PC-3 (cell line): ENCODE results near the gene SH3RF3. TPM values are rescaled to one million over a fixed set of nuclear protein-coding genes. Genes with fewer than 3 reads are reported as not detected.
A peak's percentile ranks its signal among the peaks of the same experiment; 100 is the strongest.

ENCODE experiments used
- ATAC-seq: fragments of 200-7000 bp; cut with Tn5 transposase; 2 replicates; pipeline ENCODE4 v1.9.1; 2020; ENCODE audit warnings: mild to moderate bottlenecking, moderate library complexity
- BruUV-seq: library from RNA; stranded (reverse); fragments of 400-500 nt; replicated peaks from 2 replicates; lab custom pipeline; 2021; lab: Mats Ljungman, UMichigan
- CTCF ChIA-PET: fragments of 300-600 bp; sonication (Branson Sonifier 250); formaldehyde crosslinking; loops from one replicate; lab custom pipeline; 2022; ENCODE audit warnings: antibody characterized with exemption; lab: Charles Lee
- POLR2A ChIA-PET: fragments of 300-600 bp; sonication (Branson Sonifier 250); formaldehyde crosslinking; loops from one replicate; lab custom pipeline; 2022; ENCODE audit warnings: antibody characterized with exemption; ENCODE audit not compliant: unreplicated experiment; lab: Charles Lee
- DNase-seq: peaks from one replicate; pipeline ENCODE4 v3.0.0-alpha.2; 2015
- H2AFZ ChIP-seq: fragments of 300-600 bp; sonication (generic); 2 replicates; pipeline ENCODE4 v1.6.0; 2016; ENCODE audit warnings: antibody characterized with exemption, low read length
- H3F3A ChIP-seq: fragments of 300-600 bp; sonication (generic); one replicate; pipeline ENCODE4 v1.6.0; 2017; ENCODE audit warnings: antibody characterized with exemption, low read length, control low read depth, mild to moderate bottlenecking; ENCODE audit not compliant: unreplicated experiment
- H3K27ac ChIP-seq: fragments of 300-600 bp; sonication (generic); 2 replicates; pipeline ENCODE4 v1.5.1; 2016; ENCODE audit warnings: mild to moderate bottlenecking, low read length
- H3K27me3 ChIP-seq: fragments of 300-600 bp; sonication (generic); 2 replicates; pipeline ENCODE4 v1.6.1; 2016; ENCODE audit warnings: low read length, mixed read lengths
- H3K36me3 ChIP-seq: fragments of 300-600 bp; sonication (generic); 2 replicates; pipeline ENCODE4 v1.6.1; 2016; ENCODE audit warnings: low read depth, mixed run types, low read length, mixed read lengths
- H3K4me1 ChIP-seq: fragments of 300-600 bp; sonication (generic); 2 replicates; pipeline ENCODE4 v1.5.1; 2016; ENCODE audit warnings: low read length; ENCODE audit not compliant: insufficient read depth
- H3K4me2 ChIP-seq: fragments of 300-600 bp; sonication (generic); 2 replicates; pipeline ENCODE4 v1.6.0; 2016; ENCODE audit warnings: low read length
- H3K4me3 ChIP-seq: fragments of 300-600 bp; sonication (generic); 2 replicates; pipeline ENCODE4 v1.5.1; 2016; ENCODE audit warnings: mild to moderate bottlenecking, low read length, mixed read lengths
- H3K79me2 ChIP-seq: fragments of 300-600 bp; sonication (generic); 2 replicates; pipeline ENCODE4 v1.6.1; 2017; ENCODE audit warnings: low read length, mixed read lengths
- H3K9ac ChIP-seq: fragments of 300-600 bp; sonication (generic); 2 replicates; pipeline ENCODE4 v1.6.0; 2016; ENCODE audit warnings: mild to moderate bottlenecking, low read length
- H3K9me2 ChIP-seq: fragments of 300-600 bp; sonication (generic); replicated peaks from 2 replicates; pipeline ENCODE4 v1.6.1; 2016; ENCODE audit warnings: mixed run types, low read length, mixed read lengths
- H3K9me3 ChIP-seq: fragments of 300-600 bp; sonication (generic); 2 replicates; pipeline ENCODE4 v1.6.1; 2016; ENCODE audit warnings: low read length, mixed read lengths
- H4K20me1 ChIP-seq: fragments of 300-600 bp; sonication (generic); 2 replicates; pipeline ENCODE4 v1.6.1; 2016; ENCODE audit warnings: low read length, mixed read lengths
- CTCF ChIP-seq: fragments of 300-600 bp; sonication (generic); conservative IDR thresholded peaks from 2 replicates; pipeline ENCODE4 v1.5.1; 2017; ENCODE audit warnings: antibody characterized with exemption, low read depth, mild to moderate bottlenecking, low read length
- EZH2 ChIP-seq: fragments of 300-600 bp; sonication (generic); IDR thresholded peaks from one replicate; pipeline ENCODE4 v1.6.1; 2017; ENCODE audit warnings: antibody characterized with exemption, mild to moderate bottlenecking, low read length; ENCODE audit not compliant: unreplicated experiment
- EZH2phosphoT487 ChIP-seq: fragments of 300-600 bp; sonication (generic); IDR thresholded peaks from 2 replicates; pipeline ENCODE4 v1.6.1; 2018; ENCODE audit warnings: mild to moderate bottlenecking, antibody characterized with exemption, low read length, borderline replicate concordance
- intact Hi-C: fragments of 100-400 bp; cut with micrococcal nuclease; formaldehyde crosslinking; loops from 2 replicates; pipeline ENCODE4 v1.9.0; 2023
- total RNA-seq: library from RNA; depleted of rRNA; stranded (reverse); fragments of >200 nt; gene quantifications from 2 replicates; pipeline ENCODE4 v1.2.3, GENCODE V29; 2014

SH3RF3 gene
- total RNA-seq, 1 experiment from 2014 or later = 11.7 TPM

GRCh38 chr2:109129921-109130722, 1.1 kb downstream of the SH3RF3 start:
- H3K4me3 ChIP-seq = peak overlapping the region; percentile 91
- ATAC-seq = no peak

GRCh38 chr2:109130723-109130995, 1.7 kb downstream of the SH3RF3 start:
- H3K36me3 ChIP-seq = no peaks in the 10 kb centered on the region
- H3F3A ChIP-seq = peaks cover 6% of the 10 kb centered on the region
- peak overlapping the region; percentile 39; the same call in 1 of the 2 replicates for H3K9ac ChIP-seq
- DNase-seq = no peak
- no peaks in the 10 kb centered on the region for H3K9me2 ChIP-seq
- BruUV-seq = TSS peak; percentile 23
- peaks cover 35% of the 10 kb centered on the region for H3K4me1 ChIP-seq
- intact Hi-C loops = loop anchor here (2.0 to 10.0 kb wide), 2 partner anchors 40 to 114 kb away; no protein-coding TSS in a partner anchor
- no peak for ATAC-seq
- TF ChIP-seq EZH2phosphoT487 = no peak
- no peak for TF ChIP-seq EZH2
- no peak for TF ChIP-seq CTCF
- H3K79me2 ChIP-seq = peaks cover 74% of the 10 kb centered on the region
- ChIA-PET CTCF (no interaction called here), POLR2A (no interaction called here)
- H3K4me3 ChIP-seq = peak overlapping the region; percentile 91
- H4K20me1 ChIP-seq = peaks cover 38% of the 10 kb centered on the region
- H3K9me3 ChIP-seq = no peaks in the 10 kb centered on the region
- H3K4me2 ChIP-seq = peak overlapping the region; percentile 95
- H3K27me3 ChIP-seq = no peaks in the 10 kb centered on the region
- H3K27ac ChIP-seq = no peak overlapping the region
- H2AFZ ChIP-seq = no peak overlapping the region

More at GRCh38 chr2:109129921-109130722, 1.1 kb downstream of the SH3RF3 start:
- Histone ChIP-seq H3K27ac (no peak overlapping the region), H3K79me2 (peaks cover 69% of the 10 kb centered on the region), H2AFZ (peak overlapping the region; percentile 16; the same call in 1 of the 2 replicates), H3K4me2 (peak overlapping the region; percentile 95), H3K4me1 (peaks cover 38% of the 10 kb centered on the region), H4K20me1 (peaks cover 38% of the 10 kb centered on the region), H3K36me3 (no peaks in the 10 kb centered on the region), H3K27me3 (no peaks in the 10 kb centered on the region), H3K9me2 (no peaks in the 10 kb centered on the region), H3K9ac (peak overlapping the region; percentile 39), H3K9me3 (no peaks in the 10 kb centered on the region), H3F3A (peaks cover 8% of the 10 kb centered on the region)
- BruUV-seq = no TSS peak
- ChIA-PET POLR2A (no interaction called here), CTCF (no interaction called here)
- intact Hi-C loops = loop anchor here (2.0 to 10.0 kb wide), 5 partner anchors 41 to 365 kb away; no protein-coding TSS in a partner anchor
- peak; percentile 15 for DNase-seq
- TF ChIP-seq CTCF = no peak
- no peak for TF ChIP-seq EZH2

- H3K9me2 ChIP-seq = no peaks in the 10 kb centered on the region
- H3F3A ChIP-seq = no peaks in the 10 kb centered on the region
- H3K27ac ChIP-seq = no peak overlapping the region
- ATAC-seq = no peak
- H4K20me1 ChIP-seq = peaks cover 47% of the 10 kb centered on the region
- no peaks in the 10 kb centered on the region for H3K9me3 ChIP-seq
- TF ChIP-seq EZH2phosphoT487 (no peak), CTCF (no peak), EZH2 (no peak)
- no peak overlapping the region for H3K9ac ChIP-seq
- no peak overlapping the region for H2AFZ ChIP-seq
- no peak for DNase-seq
- CTCF ChIA-PET = no interaction called here
- H3K4me3 ChIP-seq = peak overlapping the region; percentile 91
- H3K27me3 ChIP-seq = no peaks in the 10 kb centered on the region
- POLR2A ChIA-PET = no interaction called here
- peaks cover 85% of the 10 kb centered on the region for H3K79me2 ChIP-seq
- H3K36me3 ChIP-seq = no peaks in the 10 kb centered on the region
- no TSS peak for BruUV-seq
- intact Hi-C loops = loop anchor here (2.0 to 10.0 kb wide), 2 partner anchors 39 to 113 kb away; no protein-coding TSS in a partner anchor
- H3K4me2 ChIP-seq = peak overlapping the region; percentile 95
- peaks cover 32% of the 10 kb centered on the region for H3K4me1 ChIP-seq
These were observed 2.8 kb downstream of the SH3RF3 start for GRCh38 chr2:109131777-109132176.
